DMS53 (cell line): ENCODE results near the gene SYT14.
A peak's percentile ranks its signal among the peaks of the same experiment; 100 is the strongest.
"Not testable (repeated sequence)": the region's sequence is repeated elsewhere in the genome, so short reads cannot be mapped to it uniquely, and the experiment has no call there.

Experiments
- DNase-seq: peaks from one replicate; lab custom pipeline; 2025; lab: John Stamatoyannopoulos, UW

Gene SYT14

GRCh38 chr1:210117198-210117597 is 179.2 kb downstream of the SYT14 start:
- peak; percentile 9 for DNase-seq

DNA sequence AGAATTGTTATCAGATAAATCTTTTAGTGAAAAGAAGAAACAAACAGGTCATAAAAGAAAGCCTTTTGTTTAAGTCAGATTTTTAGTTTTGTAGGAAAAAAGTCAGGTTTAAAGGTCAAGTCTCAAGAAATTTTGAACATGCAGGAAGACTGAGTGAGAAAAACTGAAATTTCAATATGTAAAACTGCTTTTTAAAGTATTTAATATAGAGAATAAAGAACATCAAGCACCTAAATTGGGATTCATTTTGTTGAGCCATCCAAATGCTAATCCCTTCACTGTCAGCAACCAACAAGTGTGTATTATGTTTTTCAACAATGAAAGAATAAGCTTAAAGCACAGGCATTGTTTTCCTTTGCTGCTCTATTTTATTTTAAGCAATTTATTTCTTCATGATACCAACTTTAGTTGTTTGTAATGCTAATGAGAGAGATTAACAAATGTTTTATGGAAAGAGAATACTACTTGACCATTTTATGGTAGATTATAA is 179.7 kb downstream of the SYT14 start:
- no peak for DNase-seq

DNA sequence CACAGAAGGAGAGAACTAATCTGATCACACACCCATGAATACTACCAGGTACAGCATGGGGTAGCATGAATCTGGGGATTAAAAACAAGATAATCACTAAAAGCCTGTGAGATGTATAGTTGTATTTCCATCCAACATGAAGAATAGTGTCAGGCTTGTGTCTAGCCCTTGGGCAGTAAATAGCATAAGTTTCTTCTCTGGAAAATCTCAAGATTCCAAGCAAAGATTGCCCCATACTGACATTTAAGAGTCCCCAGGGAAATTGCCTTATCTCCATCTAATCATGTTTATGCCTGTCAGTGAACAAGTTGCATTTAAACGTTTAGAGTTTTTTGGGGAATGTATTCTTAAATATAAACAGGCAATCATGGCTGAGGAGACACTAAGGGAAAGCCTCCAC is 185.4 kb downstream of the SYT14 start:
- peak; percentile 55 for DNase-seq

DNA sequence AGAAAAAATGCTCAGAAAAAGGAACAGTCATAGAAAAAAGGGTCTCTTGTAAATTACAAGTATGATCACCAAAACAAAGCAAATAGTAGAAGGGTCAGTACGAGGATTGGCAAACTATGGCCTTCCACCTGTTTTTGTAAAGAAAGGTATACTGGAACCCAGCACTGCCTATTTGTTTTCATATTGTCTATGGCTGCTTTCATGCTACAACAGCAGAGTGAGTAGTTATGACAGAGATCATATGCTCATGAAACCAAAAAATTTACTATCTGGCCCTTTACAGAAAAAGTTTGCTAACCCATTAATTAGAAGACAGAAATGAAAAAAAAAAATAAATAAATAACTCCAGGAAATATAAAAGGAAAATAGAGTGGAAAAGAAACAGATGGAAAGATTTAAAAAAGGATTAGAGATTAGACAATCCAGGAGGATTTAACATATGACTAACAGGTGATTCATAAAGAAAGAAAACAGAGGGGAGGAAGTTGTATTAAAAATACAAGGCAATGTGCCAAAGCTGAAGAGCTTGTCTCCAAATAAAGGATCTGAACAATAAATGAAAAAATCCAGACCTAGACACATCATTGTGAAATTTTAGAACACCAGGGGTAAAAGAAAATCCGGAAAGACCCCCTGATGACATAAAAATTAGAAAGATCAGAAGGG is 186.0 kb downstream of the SYT14 start:
- DNase-seq = peak; percentile 89

DNA sequence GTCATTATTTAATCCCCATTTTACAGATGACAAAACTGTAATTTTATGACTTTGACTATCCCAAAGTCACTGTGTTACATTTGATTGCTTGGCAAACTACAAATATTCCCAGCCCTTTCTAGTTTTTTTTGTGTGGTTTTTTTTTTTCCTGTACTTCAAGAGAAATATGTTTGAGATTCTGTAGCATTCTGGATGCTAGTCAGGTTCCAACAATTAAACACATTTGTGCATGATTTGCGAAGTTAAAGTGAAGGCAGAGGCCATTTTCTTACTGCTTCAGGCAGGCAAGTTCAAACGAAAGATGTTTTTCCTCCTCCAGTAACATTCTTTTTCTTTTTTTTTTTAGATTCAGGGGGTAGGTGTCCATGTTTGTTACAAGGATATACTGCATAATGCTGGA is 186.7 kb downstream of the SYT14 start:
- DNase-seq = peak; percentile 45

- DNase-seq = no peak
Observed at GRCh38 chr1:210125143-210125542, 187.1 kb downstream of the SYT14 start.

DNA sequence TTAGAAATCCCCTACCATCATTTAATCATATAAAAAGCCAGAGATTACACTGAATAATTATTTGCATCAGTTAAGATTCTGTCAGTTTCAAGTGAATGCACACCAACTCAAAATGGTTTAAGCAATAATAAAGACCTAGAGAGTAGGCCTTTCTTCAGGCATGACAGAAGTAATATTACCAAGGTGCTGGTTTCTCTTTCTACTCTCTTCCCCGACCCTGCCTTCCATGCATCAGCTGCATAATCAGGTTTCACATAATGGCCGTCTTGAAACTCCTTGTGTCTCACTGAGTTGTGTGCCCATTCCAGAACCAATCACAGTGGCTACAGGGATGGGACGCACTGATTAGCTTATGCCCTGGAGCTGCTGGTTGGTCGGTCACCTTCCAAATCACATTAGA is 191.1 kb downstream of the SYT14 start:
- no peak for DNase-seq

GRCh38 chr1:210129759-210130158 is 191.7 kb downstream of the SYT14 start:
- DNase-seq = no peak

DNA sequence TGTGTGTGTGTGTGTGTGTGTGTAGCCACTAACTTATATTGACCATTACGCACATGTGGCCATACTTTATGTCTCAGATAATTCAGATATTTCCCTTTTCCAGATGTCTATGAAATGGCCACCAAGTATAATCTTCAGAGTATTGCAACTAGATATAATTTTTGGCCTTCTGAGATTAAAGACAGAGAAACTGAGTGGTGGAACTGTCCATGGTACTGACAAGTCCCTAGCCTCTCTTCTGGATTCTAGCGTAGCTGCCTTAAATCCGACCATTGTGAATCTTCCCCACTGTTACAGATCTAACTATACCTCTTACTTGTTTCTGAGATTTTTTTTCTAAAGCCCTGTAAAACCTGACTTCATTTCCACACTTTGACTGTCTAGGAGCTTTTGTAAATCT is 194.6 kb downstream of the SYT14 start:
- peak; percentile 7 for DNase-seq

DNA sequence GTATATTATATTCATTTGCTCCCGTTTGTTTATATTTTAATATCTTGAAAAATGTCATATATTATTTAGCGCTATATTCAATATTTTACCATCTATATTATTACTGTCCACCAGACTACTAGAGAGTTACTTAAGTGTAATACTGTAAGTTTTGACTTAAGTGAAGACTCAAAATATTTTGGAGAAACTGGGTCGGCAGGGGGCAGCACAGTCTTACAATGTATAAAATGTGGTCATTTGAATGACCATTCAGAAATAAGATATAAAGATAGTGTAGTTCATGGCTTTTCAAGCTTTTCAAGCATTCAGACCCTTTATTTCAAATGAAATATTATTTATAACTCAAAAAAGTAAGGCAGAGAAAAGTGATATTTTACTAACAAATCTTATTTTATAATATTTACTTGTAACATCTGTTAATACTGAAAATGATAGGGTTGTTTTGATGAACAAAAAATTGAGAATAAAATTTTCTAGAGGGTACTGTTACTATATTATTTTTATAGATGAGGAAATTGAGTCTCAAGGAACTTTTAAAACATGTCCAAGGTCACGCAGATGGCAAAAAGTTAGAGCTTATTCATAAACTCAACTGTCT is 205.5 kb downstream of the SYT14 start:
- peak; percentile 90 for DNase-seq

- no peak for DNase-seq
Observed at GRCh38 chr1:210144736-210145135, 206.7 kb downstream of the SYT14 start.

DNA sequence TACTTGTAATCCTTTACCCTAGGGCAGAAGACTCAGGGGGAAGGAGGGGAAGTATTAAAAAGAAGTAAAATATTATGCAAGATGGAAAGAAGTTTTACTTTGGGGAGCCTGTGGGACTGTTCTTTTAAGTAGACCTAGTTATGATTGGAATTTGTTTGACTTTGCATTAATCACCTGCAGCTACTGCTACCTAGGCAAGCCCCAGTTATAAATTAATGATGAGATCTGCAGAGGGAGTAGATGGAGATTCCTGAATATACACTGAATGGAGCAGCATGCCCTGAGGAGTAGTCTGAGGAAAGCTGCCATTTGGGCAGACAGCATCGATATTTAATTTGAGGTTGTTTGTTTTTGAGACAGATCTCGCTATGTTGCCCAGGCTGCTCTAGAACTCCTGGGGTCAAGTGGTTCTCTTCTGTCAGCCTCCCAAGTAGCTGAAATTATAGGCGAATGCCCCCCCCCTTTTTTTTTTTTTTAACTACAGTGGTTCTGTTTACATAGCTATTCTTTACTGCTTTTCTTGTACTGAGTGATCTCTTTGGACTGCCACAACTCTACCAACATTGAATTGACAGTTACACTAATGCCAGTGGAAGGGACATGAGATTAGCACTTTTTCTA is 213.1 kb downstream of the SYT14 start:
- no peak for DNase-seq

- DNase-seq = peak; percentile 21
Observed at GRCh38 chr1:210159211-210159610, 221.2 kb downstream of the SYT14 start.

DNA sequence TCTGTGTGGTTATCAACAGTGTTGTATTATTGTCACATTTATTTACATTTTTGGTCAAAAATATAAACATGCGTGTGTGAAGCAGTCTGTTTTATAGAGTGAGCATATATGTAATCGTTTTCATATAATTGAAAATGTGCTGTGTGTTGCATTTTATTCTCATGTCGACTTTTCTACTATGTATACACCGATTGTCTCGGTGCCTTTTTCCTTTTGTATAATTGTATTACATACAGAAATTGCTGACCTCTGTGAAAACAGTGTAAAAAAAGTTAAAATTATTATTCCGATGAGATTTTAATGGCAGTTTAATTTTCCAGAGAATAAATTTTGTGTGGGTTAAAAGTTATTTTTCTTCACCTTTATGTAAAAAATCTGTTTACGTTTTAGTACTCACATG is 232.2 kb downstream of the SYT14 start:
- no peak for DNase-seq

DNA sequence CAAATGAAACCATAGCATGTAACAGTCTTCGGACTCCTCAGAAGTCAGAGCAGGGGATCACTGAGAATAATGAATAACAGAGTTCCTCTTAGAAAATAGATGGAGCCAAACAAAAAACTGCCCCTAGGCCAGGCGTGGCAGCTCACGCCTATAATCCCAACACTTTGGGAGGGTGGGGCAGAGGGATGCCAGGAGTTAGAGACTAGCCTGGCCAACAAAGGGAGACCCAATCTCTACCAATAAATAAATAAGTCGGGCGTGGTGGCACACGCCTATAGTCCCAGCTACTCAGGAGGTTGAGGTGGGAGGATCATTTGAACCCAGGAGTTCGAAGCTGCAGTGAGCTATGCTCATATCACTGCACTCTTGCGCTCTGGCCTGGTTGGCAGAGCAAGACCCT is 236.1 kb downstream of the SYT14 start:
- no peak for DNase-seq

DNA sequence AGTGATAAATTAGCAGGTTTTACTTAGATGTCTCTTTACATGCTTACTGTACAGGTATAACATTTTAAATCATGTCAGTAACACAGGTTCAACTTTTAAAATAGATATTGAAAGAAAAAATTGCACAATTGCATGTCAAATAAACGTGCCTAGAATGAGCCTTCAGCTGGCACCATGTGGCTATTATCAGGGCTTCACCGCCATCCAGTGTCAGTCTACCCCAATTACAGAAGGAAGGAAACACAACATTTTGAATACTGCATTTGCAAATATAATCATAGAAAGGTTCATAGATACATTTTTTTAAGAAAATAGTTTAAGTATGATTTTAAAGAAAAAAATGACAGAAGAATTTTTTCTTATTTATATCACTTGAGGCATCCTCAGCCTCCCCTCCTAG is 247.0 kb downstream of the SYT14 start:
- DNase-seq = peak; percentile 38

- not testable (repeated sequence) for DNase-seq
Observed at GRCh38 chr1:210187849-210188606, 250.0 kb downstream of the SYT14 start.

DNA sequence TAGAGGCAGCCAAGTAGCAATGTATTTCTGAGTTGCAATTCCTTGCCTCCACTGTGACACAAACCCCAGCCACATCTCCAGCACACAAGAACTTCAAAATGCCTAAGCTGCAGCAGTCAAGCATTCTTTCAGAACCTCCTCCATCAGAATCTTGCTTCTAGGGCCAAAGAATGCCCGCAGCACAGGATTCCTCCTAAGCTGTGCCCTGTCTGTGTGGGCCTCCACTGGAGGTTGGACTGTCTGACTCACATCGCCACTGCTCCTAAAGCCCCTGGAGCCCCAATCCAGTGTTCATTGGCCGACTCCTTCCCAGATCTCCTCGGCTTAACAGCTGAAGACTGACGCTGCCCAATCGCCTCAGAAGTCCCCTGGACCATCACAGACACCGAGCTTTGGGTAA is 251.4 kb downstream of the SYT14 start:
- DNase-seq = no peak

GRCh38 chr1:210195635-210196160 is 257.7 kb downstream of the SYT14 start:
- DNase-seq = no peak

DNA sequence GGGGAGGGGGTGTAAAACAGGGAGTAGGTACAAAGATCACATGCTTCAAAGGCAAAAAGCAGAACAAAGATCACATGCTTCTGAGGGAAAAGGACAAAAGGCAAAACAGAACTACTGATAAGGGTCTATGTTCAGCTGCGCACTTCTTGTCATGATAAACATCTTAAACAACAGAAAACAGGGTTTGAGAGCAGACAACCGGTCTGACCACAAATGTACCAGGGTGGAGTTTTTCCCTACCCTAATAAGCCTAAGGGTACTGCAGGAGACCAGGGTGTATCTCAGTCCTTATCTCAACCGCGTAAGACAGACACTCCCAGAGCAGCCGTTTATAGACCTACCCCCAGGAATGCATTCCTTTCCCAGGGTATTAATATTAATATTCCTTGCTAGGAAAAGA is 258.2 kb downstream of the SYT14 start:
- peak; percentile 11 for DNase-seq

GRCh38 chr1:210198840-210199239 is 260.8 kb downstream of the SYT14 start:
- no peak for DNase-seq

- DNase-seq = peak; percentile 40
Observed at GRCh38 chr1:210200124-210200736, 262.2 kb downstream of the SYT14 start.
